Measurements from ENCODE around the gene FMN2. TPM values are rescaled to one million over a fixed set of nuclear protein-coding genes. Genes with fewer than 3 reads are reported as not detected.

FMN2 gene
- polyA plus RNA-seq, 2 of the 4 experiments (the other 2 are of a cell fraction), result 2.8 to 4.2 TPM

GRCh38 chr1:240466509-240466908, 374.8 kb downstream of the FMN2 start:
- H3K4me2 ChIP-seq, result no peak overlapping the region
- CTCF ChIA-PET, result interaction anchor here (0.6 kb wide), 1 partner anchor 246 kb away, joined by 3 read pairs; no protein-coding TSS in a partner anchor
- ATAC-seq (no peak), DNase-seq (ENCODE audit: low read depth in 1 of 2, low spot score in 1 of 2) (no peak), FAIRE-seq (no peak)
- no peaks in the 10 kb centered on the region; the same call in 2 of the 3 replicates for H3K4me1 ChIP-seq
- no peak overlapping the region for H3K27ac ChIP-seq
- no peak for TF ChIP-seq RCOR1 (IDR thresholded peaks at IDR 0.05; ENCODE audit: low read depth, low read length)
- TF ChIP-seq HDAC2 (IDR thresholded peaks at IDR 0.05), result no peak
- TF ChIP-seq ATOH8 (CRISPR knock-in tag; IDR thresholded peaks at IDR 0.05; ENCODE audit: low read depth), result no peak
- TF ChIP-seq KDM5A (IDR thresholded peaks at IDR 0.05), result no peak
- no peak for TF ChIP-seq NR3C1 (IDR thresholded peaks at IDR 0.05)
- no peak for TF ChIP-seq CEBPB (IDR thresholded peaks at IDR 0.05)
- TF ChIP-seq MAZ (IDR thresholded peaks at IDR 0.05; ENCODE audit: borderline replicate concordance, low read depth, low read length), result no peak
- no peak for TF ChIP-seq GATA3 (IDR thresholded peaks at IDR 0.05; ENCODE audit: borderline replicate concordance)
- TF ChIP-seq TP53 (CRISPR knock-in tag; IDR thresholded peaks at IDR 0.05), result no peak
- no peak for TF ChIP-seq FOSL2 (IDR thresholded peaks at IDR 0.05)
- TF ChIP-seq FOSL2 (CRISPR knock-in tag; IDR thresholded peaks at IDR 0.05), result no peak
- H3K4me3 ChIP-seq, result no peak overlapping the region
- 93% methylated on average over 4 of the region's 4 CpGs for WGBS (ENCODE audit: missing lambda C conversion rate)
- H3K9me3 ChIP-seq, result no peaks in the 10 kb centered on the region
- POLR2A ChIA-PET, result no interaction called here

GRCh38 chr1:240467895-240468294, 376.2 kb downstream of the FMN2 start:
- Histone ChIP-seq H3K27ac (no peak overlapping the region), H3K4me3 (no peak overlapping the region), H3K9me3 (no peaks in the 10 kb centered on the region), H3K4me1 (no peaks in the 10 kb centered on the region; the same call in 2 of the 3 replicates), H3K4me2 (no peak overlapping the region)
- ChIA-PET CTCF (no interaction called here), POLR2A (no interaction called here)
- DNase-seq (ENCODE audit: low read depth in 1 of 2, low spot score in 1 of 2) (no peak), FAIRE-seq (no peak), ATAC-seq (no peak)
- TF ChIP-seq FOXS1 (CRISPR knock-in tag; IDR thresholded peaks at IDR 0.05), result no peak
- no peak for TF ChIP-seq E2F6 (IDR thresholded peaks at IDR 0.05; ENCODE audit: borderline replicate concordance, low read depth)
- TF ChIP-seq EHF (CRISPR knock-in tag; IDR thresholded peaks at IDR 0.05), result no peak
- no peak for TF ChIP-seq HMGXB4 (CRISPR knock-in tag; IDR thresholded peaks at IDR 0.05; ENCODE audit: borderline replicate concordance)
- no peak for TF ChIP-seq RAD21 (conservative IDR thresholded peaks at IDR 0.05 in 1 of 2, IDR thresholded peaks at IDR 0.05 in 1 of 2)
- TF ChIP-seq ZFP36 (IDR thresholded peaks at IDR 0.05; ENCODE audit: borderline replicate concordance, partially characterized antibody), result no peak
- TF ChIP-seq ZC3H11A (IDR thresholded peaks at IDR 0.05), result no peak
- TF ChIP-seq CBX8 (IDR thresholded peaks at IDR 0.05), result no peak

GRCh38 chr1:240468656-240469055, 377.0 kb downstream of the FMN2 start:
- ATAC-seq (no peak), FAIRE-seq (no peak), DNase-seq (ENCODE audit: low read depth in 1 of 2, low spot score in 1 of 2) (no peak)
- Histone ChIP-seq H3K4me3 (no peak overlapping the region), H3K9me3 (no peaks in the 10 kb centered on the region), H3K4me2 (no peak overlapping the region), H3K4me1 (peaks cover 2% of the 10 kb centered on the region; the same call in 2 of the 3 replicates), H3K27ac (no peak overlapping the region)
- WGBS (ENCODE audit: missing lambda C conversion rate), result 89% methylated on average over 7 of the region's 7 CpGs
- ChIA-PET POLR2A (no interaction called here), CTCF (no interaction called here)
- TF ChIP-seq ZC3H11A (IDR thresholded peaks at IDR 0.05), result no peak
- no peak for TF ChIP-seq KDM1A (IDR thresholded peaks at IDR 0.05; ENCODE audit: low read depth)
- no peak for TF ChIP-seq JUNB (IDR thresholded peaks at IDR 0.05)
- no peak for TF ChIP-seq RNF2 (IDR thresholded peaks at IDR 0.05; ENCODE audit: borderline replicate concordance, low read depth)
- TF ChIP-seq KDM5A (IDR thresholded peaks at IDR 0.05), result no peak
- no peak for TF ChIP-seq BHLHE40 (IDR thresholded peaks at IDR 0.05; ENCODE audit: low read depth, low read length)
- TF ChIP-seq USF2 (IDR thresholded peaks at IDR 0.05), result no peak
- TF ChIP-seq POLR2AphosphoS2 (conservative IDR thresholded peaks at IDR 0.05; ENCODE audit: low read length), result no peak
- no peak for TF ChIP-seq CHD4 (IDR thresholded peaks at IDR 0.05; ENCODE audit: borderline replicate concordance)
- no peak for TF ChIP-seq HOXA7 (CRISPR knock-in tag; IDR thresholded peaks at IDR 0.05)
- TF ChIP-seq CBX8 (IDR thresholded peaks at IDR 0.05), result no peak
- TF ChIP-seq FOXS1 (CRISPR knock-in tag; IDR thresholded peaks at IDR 0.05), result no peak
- TF ChIP-seq ZFP36 (IDR thresholded peaks at IDR 0.05; ENCODE audit: borderline replicate concordance, partially characterized antibody), result no peak
